K562 (cell line): ENCODE measurements around the gene ARHGDIA. TPM values are rescaled to one million over a fixed set of nuclear protein-coding genes. Genes with fewer than 3 reads are reported as not detected.
A peak's percentile ranks its signal among the peaks of the same experiment; 100 is the strongest.

Experiments used
- ATF7 ChIP-seq: fragments of 450-650 bp; IDR thresholded peaks from 2 replicates; pipeline ENCODE4 v1.7.1; 2014; ENCODE audit warnings: mild to moderate bottlenecking, moderate library complexity
- CXXC5 ChIP-seq: fragments of 250-450 bp; sonication (Bioruptor Pico); IDR thresholded peaks from 2 replicates; pipeline ENCODE4 v1.8.0; 2022; ENCODE audit warnings: inconsistent platforms, mild to moderate bottlenecking, moderate library complexity
- DACH1 ChIP-seq: fragments of 450-650 bp; IDR thresholded peaks from 2 replicates; pipeline ENCODE4 v1.6.1; 2018; ENCODE audit not compliant: partially characterized antibody
- FIP1L1 ChIP-seq: fragments of 200-400 bp; formaldehyde crosslinking; IDR thresholded peaks from 2 replicates; pipeline ENCODE4 v1.6.1; 2018; ENCODE audit warnings: mild to moderate bottlenecking, low read depth, low read length; ENCODE audit not compliant: poor library complexity, severe bottlenecking
- FOXJ3 ChIP-seq: sonication (generic); formaldehyde crosslinking; IDR thresholded peaks from 2 replicates; pipeline ENCODE4 v1.4.0; 2020; ENCODE audit warnings: mild to moderate bottlenecking, missing genetic modification reagents
- FOXP1 ChIP-seq: sonication (generic); formaldehyde crosslinking; IDR thresholded peaks from 2 replicates; pipeline ENCODE4 v1.8.0; 2022; ENCODE audit warnings: mild to moderate bottlenecking, missing genetic modification reagents
- KDM1A ChIP-seq, 2 experiments: fragments of 450-650 bp; IDR thresholded peaks; 2 replicates each; pipeline ENCODE4 v1.6.1; 2016; ENCODE audit warnings: mild to moderate bottlenecking in 2 of 2
- NCOA2 ChIP-seq, 2 experiments: fragments of 450-650 bp; IDR thresholded peaks; 2 replicates each; pipeline ENCODE4 v1.6.1; 2018; ENCODE audit warnings: mild to moderate bottlenecking in 2 of 2, moderate library complexity in 1 of 2; ENCODE audit not compliant: partially characterized antibody in 2 of 2
- NFIC ChIP-seq: fragments of 450-650 bp; IDR thresholded peaks from 2 replicates; pipeline ENCODE4 v1.6.1; 2017; ENCODE audit warnings: mild to moderate bottlenecking, inconsistent platforms
- NR2F6 ChIP-seq: fragments of 450-650 bp; formaldehyde crosslinking; IDR thresholded peaks from 2 replicates; pipeline ENCODE4 v1.4.0; 2020; ENCODE audit warnings: mild to moderate bottlenecking
- NUFIP1 ChIP-seq: fragments of 450-650 bp; IDR thresholded peaks from 2 replicates; pipeline ENCODE4 v1.6.1; 2018; ENCODE audit not compliant: partially characterized antibody
- OTX1 ChIP-seq: fragments of 450-650 bp; formaldehyde crosslinking; IDR thresholded peaks from 2 replicates; pipeline ENCODE4 v1.4.0; 2022; ENCODE audit warnings: mild to moderate bottlenecking
- PCBP1 ChIP-seq: fragments of 200-400 bp; formaldehyde crosslinking; IDR thresholded peaks from 2 replicates; pipeline ENCODE4 v1.6.1; 2018; ENCODE audit warnings: mild to moderate bottlenecking, low read depth, low read length; ENCODE audit not compliant: poor library complexity, severe bottlenecking
- PHF8 ChIP-seq: fragments of 200-600 bp; sonication (generic); IDR thresholded peaks from 2 replicates; pipeline ENCODE4 v1.6.1; 2012; ENCODE audit warnings: mixed run types, mild to moderate bottlenecking, inconsistent platforms, low read length, moderate library complexity, borderline replicate concordance
- POLR2G ChIP-seq: fragments of 200-400 bp; formaldehyde crosslinking; IDR thresholded peaks from 2 replicates; pipeline ENCODE4 v1.6.1; 2017; ENCODE audit warnings: low read depth, mild to moderate bottlenecking, antibody characterized with exemption, low read length, moderate library complexity
- POLR2H ChIP-seq: IDR thresholded peaks from 2 replicates; pipeline ENCODE4 v1.6.1; 2016; ENCODE audit warnings: missing genetic modification characterization, low read depth, mild to moderate bottlenecking, control low read depth, missing compliant biosample characterization, moderate library complexity
- RNF2 ChIP-seq: sonication (generic); IDR thresholded peaks from 2 replicates; pipeline ENCODE4 v1.6.1; 2016
- ZBED1 ChIP-seq: IDR thresholded peaks from 2 replicates; pipeline ENCODE4 v1.6.1; 2014
- ZC3H8 ChIP-seq: fragments of 450-650 bp; IDR thresholded peaks from 2 replicates; pipeline ENCODE4 v1.6.1; 2017
- ZNF224 ChIP-seq: sonication (generic); formaldehyde crosslinking; IDR thresholded peaks from 2 replicates; pipeline ENCODE4 v1.8.0; 2022; ENCODE audit warnings: mild to moderate bottlenecking, missing genetic modification reagents
- ZNF263 ChIP-seq: sonication (generic); formaldehyde crosslinking; IDR thresholded peaks from 2 replicates; pipeline ENCODE4 v1.8.0; 2022; ENCODE audit warnings: mild to moderate bottlenecking, missing genetic modification reagents, borderline replicate concordance
- ZNF436 ChIP-seq: fragments of 250-450, 450-650 bp; sonication (Bioruptor Pico); formaldehyde crosslinking; IDR thresholded peaks from 2 replicates; pipeline ENCODE4 v1.7.0; 2020; ENCODE audit warnings: mild to moderate bottlenecking
- ZNF707 ChIP-seq: fragments of 250-450 bp; sonication (Bioruptor Pico); conservative IDR thresholded peaks from 2 replicates; pipeline ENCODE4 v1.8.0; 2022; ENCODE audit warnings: inconsistent platforms, mild to moderate bottlenecking, moderate library complexity
- polyA plus RNA-seq, 8 experiments: library from polyadenylated mRNA; depleted of rRNA in 4 of 8; stranded (reverse) in 5 of 8; unstranded in 3 of 8; fragments of >200 nt; fragmentation: Nextera tagmentation in 2 of 8; fragmentation: Illumina TruSeq in 1 of 8; extraction: Ambion mirVana in 2 of 8; extraction: Trizol in 1 of 8; gene quantifications; 2 replicates each; pipeline versions ENCODE4 v1.2.1 to v1.2.3, GENCODE V29; 2011 to 2014; ENCODE audit warnings: inconsistent platforms in 1 of 8, missing spikeins in 1 of 8
- total RNA-seq, 7 experiments: library from RNA; depleted of rRNA in 6 of 7; stranded (reverse); fragments of >200 nt in 6 of 7; fragmentation: Illumina TruSeq in 2 of 7; extraction: Trizol in 2 of 7; gene quantifications; 2 replicates each; pipeline versions ENCODE4 v1.2.1 to v1.2.3, GENCODE V29; 2011 to 2021; ENCODE audit warnings: low replicate concordance in 1 of 7
- TF ChIP-seq, protein P1 (sequence below), 3 experiments: IDR thresholded peaks in 2 of 3; conservative IDR thresholded peaks in 1 of 3; 2 replicates each; pipeline ENCODE4 v1.5.1; 2011 to 2012; ENCODE audit warnings: low read length in 3 of 3, mild to moderate bottlenecking in 3 of 3, control low read depth in 2 of 3, improper control_type of control experiment in 1 of 3, inconsistent platforms in 1 of 3, low read depth in 1 of 3, mixed read lengths in 1 of 3, moderate library complexity in 1 of 3; ENCODE audit not compliant: insufficient read depth in 2 of 3
- TF ChIP-seq, protein P2 (sequence below), 2 experiments: IDR thresholded peaks; 2 replicates each; pipeline ENCODE4 v1.6.1; 2011; ENCODE audit warnings: borderline replicate concordance in 1 of 2, control low read depth in 1 of 2, low read depth in 1 of 2, low read length in 1 of 2, mild to moderate bottlenecking in 1 of 2, mixed read lengths in 1 of 2, moderate library complexity in 1 of 2; ENCODE audit not compliant: insufficient read depth in 1 of 2, insufficient read length in 1 of 2, poor library complexity in 1 of 2, severe bottlenecking in 1 of 2; ENCODE audit errors: extremely low read depth in 1 of 2
- TF ChIP-seq, protein P3 (sequence below): fragments of 250-450 bp; sonication (Bioruptor Pico); IDR thresholded peaks from 2 replicates; pipeline ENCODE4 v1.4.0; 2020; ENCODE audit warnings: mild to moderate bottlenecking, moderate library complexity

ARHGDIA gene
- total and polyA plus RNA-seq, 9 of the 15 experiments (the other 6 are each of a cell fraction or from before 2014, with no cell fraction given) = 9.6 to 340 (median 97.6) TPM

DNA sequence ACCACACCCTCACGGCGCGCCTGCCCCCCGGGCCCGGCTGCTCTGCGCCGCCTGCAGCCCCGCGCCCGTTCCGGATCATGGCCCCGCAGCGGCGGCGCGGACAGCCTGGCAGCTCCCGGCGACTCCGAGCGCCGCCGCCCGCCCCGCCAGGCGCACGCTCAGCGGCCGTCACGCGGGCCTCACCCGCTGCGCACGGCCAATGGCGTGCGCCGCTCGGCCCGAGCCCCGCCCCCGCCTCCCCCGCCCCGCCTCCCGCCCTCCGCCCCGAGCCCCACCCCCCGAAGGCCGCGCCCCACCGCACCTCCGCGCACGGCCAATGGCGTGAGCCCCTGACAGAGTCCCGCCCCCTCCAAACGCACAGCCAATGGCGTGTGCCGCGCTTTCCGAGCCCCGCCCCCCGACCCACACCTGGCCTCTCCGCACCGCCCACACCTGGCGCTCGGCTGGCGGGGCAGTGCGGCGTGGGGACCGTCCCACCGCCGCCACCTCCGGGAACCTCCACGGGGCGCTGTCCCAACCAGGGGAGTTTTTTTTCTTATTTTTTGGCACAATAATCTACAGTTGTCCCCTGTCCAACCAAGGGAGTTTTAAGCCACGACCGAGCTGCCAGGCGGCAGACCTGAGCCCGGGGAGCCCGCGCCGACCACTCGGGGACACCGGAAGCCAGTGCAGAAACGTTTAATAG is 40.3 kb upstream of the ARHGDIA start, which contains the start of gene PCYT2 (continued):
- TF ChIP-seq, protein P1, sequence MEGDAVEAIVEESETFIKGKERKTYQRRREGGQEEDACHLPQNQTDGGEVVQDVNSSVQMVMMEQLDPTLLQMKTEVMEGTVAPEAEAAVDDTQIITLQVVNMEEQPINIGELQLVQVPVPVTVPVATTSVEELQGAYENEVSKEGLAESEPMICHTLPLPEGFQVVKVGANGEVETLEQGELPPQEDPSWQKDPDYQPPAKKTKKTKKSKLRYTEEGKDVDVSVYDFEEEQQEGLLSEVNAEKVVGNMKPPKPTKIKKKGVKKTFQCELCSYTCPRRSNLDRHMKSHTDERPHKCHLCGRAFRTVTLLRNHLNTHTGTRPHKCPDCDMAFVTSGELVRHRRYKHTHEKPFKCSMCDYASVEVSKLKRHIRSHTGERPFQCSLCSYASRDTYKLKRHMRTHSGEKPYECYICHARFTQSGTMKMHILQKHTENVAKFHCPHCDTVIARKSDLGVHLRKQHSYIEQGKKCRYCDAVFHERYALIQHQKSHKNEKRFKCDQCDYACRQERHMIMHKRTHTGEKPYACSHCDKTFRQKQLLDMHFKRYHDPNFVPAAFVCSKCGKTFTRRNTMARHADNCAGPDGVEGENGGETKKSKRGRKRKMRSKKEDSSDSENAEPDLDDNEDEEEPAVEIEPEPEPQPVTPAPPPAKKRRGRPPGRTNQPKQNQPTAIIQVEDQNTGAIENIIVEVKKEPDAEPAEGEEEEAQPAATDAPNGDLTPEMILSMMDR (IDR thresholded peaks at IDR 0.05 in 2 of 3, conservative IDR thresholded peaks at IDR 0.05 in 1 of 3; ENCODE audit: insufficient read depth in 2 of 3, low read depth in 1 of 3, low read length in 3 of 3) = peak in 1 of 3 experiments; percentile 15; a peak in 2 of 6 replicates
- TF ChIP-seq KDM1A (IDR thresholded peaks at IDR 0.05) (no peak), POLR2G (peak; percentile 72), POLR2H (tag) (no peak), FIP1L1 (peak; percentile 38), NFIC (no peak), CXXC5 (CRISPR knock-in tag) (peak; percentile 60), FOXJ3 (CRISPR knock-in tag) (no peak), NUFIP1 (no peak), ATF7 (no peak), DACH1 (peak; percentile 18), FOXP1 (CRISPR knock-in tag) (0 out of 2 replicates have a peak, but pooled peaks have one; percentile 36), PCBP1 (peak; percentile 63), NR2F6 (CRISPR knock-in tag) (no peak), ZC3H8 (no peak), ZNF436 (no peak), ZNF263 (no peak), NCOA2 (IDR thresholded peaks at IDR 0.05; ENCODE audit: partially characterized antibody in 2 of 2) (no peak), OTX1 (no peak), RNF2 (no peak), ZNF707 (CRISPR knock-in tag) (no peak), ZBED1 (peak; percentile 51; the same call in 1 of the 2 replicates), PHF8 (peak; percentile 44; the same call in 1 of the 2 replicates), ZNF224 (no peak)
- TF ChIP-seq, protein P2, sequence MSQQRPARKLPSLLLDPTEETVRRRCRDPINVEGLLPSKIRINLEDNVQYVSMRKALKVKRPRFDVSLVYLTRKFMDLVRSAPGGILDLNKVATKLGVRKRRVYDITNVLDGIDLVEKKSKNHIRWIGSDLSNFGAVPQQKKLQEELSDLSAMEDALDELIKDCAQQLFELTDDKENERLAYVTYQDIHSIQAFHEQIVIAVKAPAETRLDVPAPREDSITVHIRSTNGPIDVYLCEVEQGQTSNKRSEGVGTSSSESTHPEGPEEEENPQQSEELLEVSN (IDR thresholded peaks at IDR 0.05; ENCODE audit: borderline replicate concordance in 1 of 2, extremely low read depth in 1 of 2, insufficient read depth in 1 of 2, insufficient read length in 1 of 2, low read depth in 1 of 2, low read length in 1 of 2, poor library complexity in 1 of 2, severe bottlenecking in 1 of 2) = peak in 1 of 2 experiments; percentile 51
- TF ChIP-seq, protein P3, sequence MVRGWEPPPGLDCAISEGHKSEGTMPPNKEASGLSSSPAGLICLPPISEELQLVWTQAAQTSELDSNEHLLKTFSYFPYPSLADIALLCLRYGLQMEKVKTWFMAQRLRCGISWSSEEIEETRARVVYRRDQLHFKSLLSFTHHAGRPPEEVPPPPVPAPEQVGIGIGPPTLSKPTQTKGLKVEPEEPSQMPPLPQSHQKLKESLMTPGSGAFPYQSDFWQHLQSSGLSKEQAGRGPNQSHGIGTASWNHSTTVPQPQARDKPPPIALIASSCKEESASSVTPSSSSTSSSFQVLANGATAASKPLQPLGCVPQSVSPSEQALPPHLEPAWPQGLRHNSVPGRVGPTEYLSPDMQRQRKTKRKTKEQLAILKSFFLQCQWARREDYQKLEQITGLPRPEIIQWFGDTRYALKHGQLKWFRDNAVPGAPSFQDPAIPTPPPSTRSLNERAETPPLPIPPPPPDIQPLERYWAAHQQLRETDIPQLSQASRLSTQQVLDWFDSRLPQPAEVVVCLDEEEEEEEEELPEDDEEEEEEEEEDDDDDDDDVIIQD = no peak
